Vagina (tissue), 2 donors: ENCODE data around the gene LRIG2. TPM values are rescaled to one million over a fixed set of nuclear protein-coding genes. Genes with fewer than 3 reads are reported as not detected.
"Not testable (repeated sequence)": the region's sequence is repeated elsewhere in the genome, so short reads cannot be mapped to it uniquely, and the experiment has no call there.

Experiments used
- DNase-seq, 2 donors: peaks; one replicate each; pipeline ENCODE4 v3.0.0-alpha.2; 2017; ENCODE audit errors: extremely low spot score in 2 of 2
- H3K27ac ChIP-seq: fragments of 200-600 bp; sonication (generic); one replicate; pipeline ENCODE4 v1.5.1; 2019
- H3K27me3 ChIP-seq: fragments of 200-600 bp; sonication (generic); one replicate; pipeline ENCODE4 v1.5.1; 2019
- H3K36me3 ChIP-seq, 2 donors: fragments of 200-600 bp; sonication (generic); one replicate each; pipeline ENCODE4 v1.5.1; 2017 to 2019
- H3K4me1 ChIP-seq: fragments of 200-600 bp; sonication (generic); one replicate; pipeline ENCODE4 v1.5.1; 2019
- H3K4me3 ChIP-seq, 2 donors: fragments of 200-600 bp; sonication (generic); 1 replicate in 1 of 2; 2 replicates in 1 of 2; pipeline ENCODE4 v1.5.1; 2016 to 2019
- H3K9me3 ChIP-seq: fragments of 200-600 bp; sonication (generic); one replicate; pipeline ENCODE4 v1.5.1; 2019
- POLR2A ChIP-seq, 2 donors: fragments of 450-650 bp; IDR thresholded peaks; one replicate each; pipeline ENCODE4 v1.6.1; 2017; ENCODE audit warnings: antibody characterized with exemption in 2 of 2, mild to moderate bottlenecking in 2 of 2, moderate library complexity in 2 of 2
- POLR2AphosphoS5 ChIP-seq, 2 donors: sonication (generic); formaldehyde crosslinking; IDR thresholded peaks; one replicate each; pipeline ENCODE4 v1.9.0; 2017; ENCODE audit warnings: antibody characterized with exemption in 2 of 2, mild to moderate bottlenecking in 2 of 2, low read depth in 1 of 2; ENCODE audit not compliant: insufficient read depth in 1 of 2
- intact Hi-C: fragments of 100-400 bp; cut with DNase I; formaldehyde crosslinking; loops from one replicate; pipeline ENCODE4 v1.15.1; 2023
- total RNA-seq: library from RNA; depleted of rRNA; stranded (reverse); fragments of >200 nt; gene quantifications from one replicate; pipeline ENCODE4 v1.2.3, GENCODE V29; 2016
- TF ChIP-seq, protein P1 (sequence below), 3 experiments: fragments of 450-650 bp in 2 of 3; fragments of 200-600 bp in 1 of 3; sonication (generic) in 1 of 3; IDR thresholded peaks; one replicate each; pipeline ENCODE4 v1.5.1; 2017 to 2019; ENCODE audit warnings: antibody characterized with exemption in 3 of 3, mild to moderate bottlenecking in 2 of 3, moderate library complexity in 2 of 3

The LRIG2 gene
- total RNA-seq, 1 donor from 2014 or later = 43.0 TPM

DNA sequence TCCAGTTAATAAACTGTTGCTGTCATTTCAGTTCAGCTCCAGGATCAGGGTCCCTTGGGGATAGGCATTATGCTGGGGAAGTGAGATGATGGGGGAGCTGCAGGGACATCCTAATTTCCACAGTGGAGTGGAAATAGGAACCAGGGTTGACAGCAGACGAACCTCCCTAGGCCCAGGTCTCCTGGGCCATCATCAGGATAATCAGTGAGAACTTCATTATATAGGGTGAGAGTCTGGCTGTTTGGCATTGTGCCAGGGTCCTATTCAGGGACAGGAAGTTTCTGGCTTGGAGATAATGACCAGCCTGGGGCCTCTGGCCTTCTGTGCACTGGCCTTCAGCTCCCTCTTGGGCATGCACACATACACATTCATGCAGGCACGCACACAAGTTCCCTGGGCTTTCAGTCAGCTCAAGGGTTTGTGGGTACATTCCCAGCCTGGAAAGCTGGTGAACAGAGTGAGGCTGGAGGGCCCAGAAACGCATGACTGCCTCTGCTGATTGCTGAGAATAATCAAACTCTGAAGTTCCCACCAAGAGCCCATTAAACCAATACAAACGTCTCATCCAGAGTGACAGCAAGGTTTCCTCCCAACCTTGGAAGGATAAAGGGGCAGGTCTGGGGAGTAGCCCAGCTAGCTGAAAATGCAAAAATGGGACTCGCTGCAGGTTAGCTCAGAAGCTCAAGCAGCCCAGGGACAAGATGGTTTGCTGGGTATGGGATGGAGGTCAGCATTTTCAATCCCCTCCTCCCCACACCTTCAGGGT lies 13.9 kb upstream of the LRIG2 start:
- no peak for DNase-seq
- TF ChIP-seq POLR2A (IDR thresholded peaks at IDR 0.05) = no peak
- TF ChIP-seq POLR2AphosphoS5 (IDR thresholded peaks at IDR 0.05; ENCODE audit: insufficient read depth in 1 of 2, low read depth in 1 of 2) = no peak
- TF ChIP-seq, protein P1, sequence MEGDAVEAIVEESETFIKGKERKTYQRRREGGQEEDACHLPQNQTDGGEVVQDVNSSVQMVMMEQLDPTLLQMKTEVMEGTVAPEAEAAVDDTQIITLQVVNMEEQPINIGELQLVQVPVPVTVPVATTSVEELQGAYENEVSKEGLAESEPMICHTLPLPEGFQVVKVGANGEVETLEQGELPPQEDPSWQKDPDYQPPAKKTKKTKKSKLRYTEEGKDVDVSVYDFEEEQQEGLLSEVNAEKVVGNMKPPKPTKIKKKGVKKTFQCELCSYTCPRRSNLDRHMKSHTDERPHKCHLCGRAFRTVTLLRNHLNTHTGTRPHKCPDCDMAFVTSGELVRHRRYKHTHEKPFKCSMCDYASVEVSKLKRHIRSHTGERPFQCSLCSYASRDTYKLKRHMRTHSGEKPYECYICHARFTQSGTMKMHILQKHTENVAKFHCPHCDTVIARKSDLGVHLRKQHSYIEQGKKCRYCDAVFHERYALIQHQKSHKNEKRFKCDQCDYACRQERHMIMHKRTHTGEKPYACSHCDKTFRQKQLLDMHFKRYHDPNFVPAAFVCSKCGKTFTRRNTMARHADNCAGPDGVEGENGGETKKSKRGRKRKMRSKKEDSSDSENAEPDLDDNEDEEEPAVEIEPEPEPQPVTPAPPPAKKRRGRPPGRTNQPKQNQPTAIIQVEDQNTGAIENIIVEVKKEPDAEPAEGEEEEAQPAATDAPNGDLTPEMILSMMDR (IDR thresholded peaks at IDR 0.05) = no peak
- H3K4me3 ChIP-seq = no peak overlapping the region
- no peaks in the 10 kb centered on the region for H3K36me3 ChIP-seq
- H3K27ac ChIP-seq = no peak overlapping the region
- no peaks in the 10 kb centered on the region for H3K9me3 ChIP-seq
- no peaks in the 10 kb centered on the region for H3K27me3 ChIP-seq
- no peaks in the 10 kb centered on the region for H3K4me1 ChIP-seq
- intact Hi-C loops = loop anchor here (10.0 kb wide), 1 partner anchor 254 kb away; no protein-coding TSS in a partner anchor

DNA sequence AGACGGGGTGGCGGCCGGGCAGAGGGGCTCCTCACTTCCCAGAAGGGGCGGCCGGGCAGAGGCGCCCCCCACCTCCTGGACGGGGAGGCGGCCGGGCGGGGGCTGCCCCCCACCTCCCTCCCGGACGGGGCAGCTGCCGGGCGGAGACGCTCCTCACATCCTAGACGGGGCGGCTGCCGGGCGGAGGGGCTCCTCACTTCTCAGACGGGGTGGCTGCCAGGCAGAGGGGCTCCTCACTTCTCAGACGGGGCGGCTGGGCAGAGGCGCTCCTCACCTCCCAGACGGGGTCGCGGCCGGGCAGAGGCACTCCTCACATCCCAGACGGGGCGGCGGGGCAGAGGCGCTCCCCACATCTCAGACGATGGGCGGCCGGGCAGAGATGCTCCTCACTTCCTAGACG lies 9.5 kb upstream of the LRIG2 start:
- H3K4me1 ChIP-seq, H3K27me3 ChIP-seq, H3K9me3 ChIP-seq, DNase-seq, H3K27ac ChIP-seq, H3K36me3 ChIP-seq, intact Hi-C loops, H3K4me3 ChIP-seq: not testable (repeated sequence)

DNA sequence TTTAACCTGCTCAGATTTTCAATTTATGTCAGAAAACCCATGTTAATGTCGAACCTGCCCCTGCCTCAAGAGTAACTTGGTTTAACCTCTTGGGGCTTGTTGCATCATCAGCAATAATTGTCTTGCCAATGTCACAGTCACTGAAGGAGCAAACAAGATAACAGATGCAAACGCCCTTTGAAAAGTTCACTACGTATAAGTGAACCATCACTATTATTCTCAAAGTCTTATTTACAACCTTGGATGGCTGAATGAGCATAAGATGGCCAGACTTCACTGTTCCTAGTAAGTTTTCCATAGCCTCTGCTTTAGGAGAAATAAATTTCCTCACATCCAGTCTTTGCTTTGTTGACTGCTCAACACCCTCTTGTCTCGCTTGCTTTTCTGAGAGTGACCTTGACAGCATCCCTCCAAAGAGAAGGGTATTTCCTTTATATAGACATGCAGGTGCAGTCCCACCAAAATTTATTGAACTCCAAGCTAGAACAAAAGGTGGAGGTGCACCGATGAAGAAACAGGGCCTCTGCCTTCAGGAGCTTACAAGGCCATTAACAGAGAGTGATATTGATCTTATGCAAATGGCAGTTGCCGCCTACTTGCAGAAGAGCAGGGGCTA lies 749 bp upstream of the LRIG2 start:
- DNase-seq = no peak
- Histone ChIP-seq H3K36me3 (peaks cover 0 to 4% of the 10 kb centered on the region in 2 donors), H3K4me3 (peak overlapping the region; percentile 78 to 96), H3K27ac (peak overlapping the region; percentile 91), H3K4me1 (peaks cover 34% of the 10 kb centered on the region), H3K9me3 (no peaks in the 10 kb centered on the region), H3K27me3 (no peaks in the 10 kb centered on the region)
- intact Hi-C loops = loop anchor here (10.0 kb wide), 1 partner anchor 357 kb away; the partner anchor contains the start of gene PPM1J
- TF ChIP-seq POLR2A (IDR thresholded peaks at IDR 0.05) = no peak
- TF ChIP-seq POLR2AphosphoS5 (IDR thresholded peaks at IDR 0.05; ENCODE audit: insufficient read depth in 1 of 2, low read depth in 1 of 2) = no peak
- TF ChIP-seq, protein P1 (IDR thresholded peaks at IDR 0.05) = no peak

DNA sequence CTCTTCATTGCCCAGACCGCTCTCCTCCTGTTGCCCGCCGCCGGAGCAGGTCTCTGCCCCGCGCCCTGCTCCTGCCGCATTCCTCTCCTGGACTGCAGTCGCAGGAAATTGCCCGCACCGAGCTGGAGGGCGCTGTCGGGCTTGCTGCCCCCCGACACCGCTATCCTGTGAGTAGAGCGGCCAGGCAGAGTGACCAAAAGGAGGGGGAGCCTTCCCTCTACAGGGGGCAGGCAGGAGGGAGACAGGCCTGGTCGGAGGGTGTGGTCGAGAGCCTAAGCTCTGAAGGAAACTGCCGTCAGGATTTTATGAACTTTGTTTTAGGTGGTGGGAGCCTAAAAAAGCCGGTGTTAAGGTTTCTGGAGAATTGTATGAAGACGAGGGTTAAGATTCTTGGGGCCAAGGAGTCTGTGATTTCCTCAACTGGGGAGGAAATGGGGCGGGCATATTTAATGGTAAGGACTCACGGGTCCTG lies 517 bp downstream of the LRIG2 start:
- TF ChIP-seq POLR2AphosphoS5 (IDR thresholded peaks at IDR 0.05; ENCODE audit: insufficient read depth in 1 of 2, low read depth in 1 of 2) (no peak), POLR2A (IDR thresholded peaks at IDR 0.05) (no peak)
- TF ChIP-seq, protein P1 (IDR thresholded peaks at IDR 0.05) = no peak
- Histone ChIP-seq H3K27me3 (no peaks in the 10 kb centered on the region), H3K9me3 (no peaks in the 10 kb centered on the region), H3K27ac (peak overlapping the region; percentile 91), H3K36me3 (peaks cover 0 to 13% of the 10 kb centered on the region in 2 donors), H3K4me3 (peak overlapping the region; percentile 78 to 96), H3K4me1 (peaks cover 34% of the 10 kb centered on the region)
- DNase-seq = no peak
- intact Hi-C loops = loop anchor here (10.0 kb wide), 1 partner anchor 359 kb away; the partner anchor contains the start of gene PPM1J

DNA sequence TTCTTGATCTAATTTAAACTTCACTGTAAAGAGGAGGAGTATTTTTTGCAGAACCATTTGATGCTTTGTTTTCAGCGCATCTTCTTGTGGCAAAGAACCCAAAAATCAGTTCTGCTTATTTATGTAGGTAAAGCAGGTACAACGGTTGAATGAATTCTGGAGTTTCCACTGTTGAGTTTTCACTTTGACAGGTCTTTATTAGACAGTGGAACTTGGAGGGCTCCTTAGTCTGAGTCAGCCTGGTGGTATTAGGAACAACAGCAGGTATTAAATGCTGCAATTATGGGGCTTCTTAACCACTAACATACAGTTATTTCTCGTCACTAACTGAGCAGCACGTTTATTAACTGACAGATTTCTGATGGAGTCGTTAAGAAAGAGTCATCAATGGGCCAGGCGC lies 1.2 kb downstream of the LRIG2 start:
- Histone ChIP-seq H3K4me3 (peak overlapping the region; percentile 78 to 96), H3K4me1 (peaks cover 34% of the 10 kb centered on the region), H3K27me3 (no peaks in the 10 kb centered on the region), H3K27ac (peak overlapping the region; percentile 91), H3K36me3 (peaks cover 0 to 13% of the 10 kb centered on the region in 2 donors), H3K9me3 (no peaks in the 10 kb centered on the region)
- DNase-seq = no peak
- intact Hi-C loops = loop anchor here (10.0 kb wide), 1 partner anchor 359 kb away; the partner anchor contains the start of gene PPM1J
- TF ChIP-seq, protein P1 (IDR thresholded peaks at IDR 0.05) = no peak
- no peak for TF ChIP-seq POLR2A (IDR thresholded peaks at IDR 0.05)
- no peak for TF ChIP-seq POLR2AphosphoS5 (IDR thresholded peaks at IDR 0.05; ENCODE audit: insufficient read depth in 1 of 2, low read depth in 1 of 2)

DNA sequence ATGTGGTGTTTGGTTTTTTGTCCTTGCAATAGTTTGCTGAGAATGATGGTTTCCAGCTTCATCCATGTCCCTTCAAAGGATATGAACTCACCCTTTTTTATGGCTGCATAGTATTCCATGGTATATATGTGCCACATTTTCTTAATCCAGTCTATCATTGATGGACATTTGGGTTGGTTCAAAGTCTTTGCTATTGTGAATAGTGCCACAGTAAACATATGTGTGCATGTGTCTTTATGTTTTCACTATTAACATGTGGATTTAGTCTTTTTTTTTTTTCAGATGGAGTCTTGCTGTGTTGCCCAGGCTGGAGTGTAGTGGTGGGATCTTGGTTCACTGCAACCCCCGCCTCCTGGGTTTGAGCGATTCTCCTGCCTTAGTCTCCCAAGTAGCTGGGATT lies 5.0 kb downstream of the LRIG2 start:
- H3K4me1 ChIP-seq = peaks cover 26% of the 10 kb centered on the region
- intact Hi-C loops = loop anchor here (10.0 kb wide), 1 partner anchor 363 kb away; the partner anchor contains the start of gene PPM1J
- H3K27ac ChIP-seq, H3K4me3 ChIP-seq, H3K9me3 ChIP-seq, DNase-seq, H3K27me3 ChIP-seq: not testable (repeated sequence)
- peaks cover 0 to 13% of the 10 kb centered on the region in 2 donors for H3K36me3 ChIP-seq
